Stimulated activated naive CD4-positive, alpha-beta T cell treated with Interleukin-2 at 50 U/mL for 16 hours (primary cell): ENCODE data around the gene INPP5A.

Source experiments
- DNase-seq: peaks from one replicate; lab custom pipeline; 2025; lab: John Stamatoyannopoulos, UW

The INPP5A gene

GRCh38 chr10:132518572-132519381 is 18.8 kb upstream of the INPP5A start:
- DNase-seq: no peak

- DNase-seq: no peak
These were observed 18.0 kb upstream of the INPP5A start for GRCh38 chr10:132519382-132520176.

- no peak for DNase-seq
These were observed 17.3 kb upstream of the INPP5A start for GRCh38 chr10:132520177-132520811.

GRCh38 chr10:132521041-132521465 is 16.5 kb upstream of the INPP5A start:
- DNase-seq: no peak

- no peak for DNase-seq
These were observed 16.0 kb upstream of the INPP5A start for GRCh38 chr10:132521466-132522102.

- no peak for DNase-seq
These were observed 14.8 kb upstream of the INPP5A start for GRCh38 chr10:132522521-132523411.

- no peak for DNase-seq
These were observed 13.8 kb upstream of the INPP5A start for GRCh38 chr10:132523561-132524442.

- DNase-seq: no peak
These were observed 12.9 kb upstream of the INPP5A start for GRCh38 chr10:132524443-132525285.

- DNase-seq: no peak
These were observed 10.9 kb upstream of the INPP5A start for GRCh38 chr10:132526676-132527075.

GRCh38 chr10:132527339-132528063 is 10.1 kb upstream of the INPP5A start:
- DNase-seq: no peak

- no peak for DNase-seq
These were observed 9.4 kb upstream of the INPP5A start for GRCh38 chr10:132528064-132528691.

- DNase-seq: no peak
These were observed 5.4 kb upstream of the INPP5A start for GRCh38 chr10:132532179-132532578.

- DNase-seq: no peak
These were observed 4.6 kb upstream of the INPP5A start for GRCh38 chr10:132532749-132533560.

GRCh38 chr10:132533571-132534260 is 3.9 kb upstream of the INPP5A start:
- DNase-seq: no peak

GRCh38 chr10:132534391-132535064 is 3.1 kb upstream of the INPP5A start:
- DNase-seq: no peak

- no peak for DNase-seq
These were observed 2.4 kb upstream of the INPP5A start for GRCh38 chr10:132535065-132535651.
